Left lobe of liver (tissue), 2 donors: ENCODE results near the gene SETMAR. TPM values are rescaled to one million over a fixed set of nuclear protein-coding genes. Genes with fewer than 3 reads are reported as not detected.
"Not testable (repeated sequence)": the region's sequence is repeated elsewhere in the genome, so short reads cannot be mapped to it uniquely, and the experiment has no call there.

Source experiments
- ATAC-seq: fragments of 200-7000 bp; cut with Tn5 transposase; one replicate; pipeline ENCODE4 v1.9.1; 2020; ENCODE audit warnings: mild to moderate bottlenecking, moderate library complexity
- DNase-seq: peaks from one replicate; pipeline ENCODE4 v3.0.0-alpha.2; 2020; ENCODE audit warnings: low spot score
- total RNA-seq: library from RNA; stranded (reverse); gene quantifications from one replicate; pipeline ENCODE4 v1.2.1, GENCODE V29; 2021
- donor health status: DM: no; HTN: no; CAD: no; lungs with moderate emphysema.
- donor health status: DM: no; HTN: yes; CAD: no.

Gene SETMAR
- total RNA-seq, 1 donor from 2014 or later, result 7.0 TPM

GRCh38 chr3:4313606-4314293 lies 10.6 kb downstream of the SETMAR start:
- no peak for ATAC-seq
- DNase-seq, result no peak

GRCh38 chr3:4314688-4315087 lies 11.5 kb downstream of the SETMAR start:
- DNase-seq (no peak), ATAC-seq (no peak)

GRCh38 chr3:4320096-4320911 lies 17.1 kb downstream of the SETMAR start:
- DNase-seq, result no peak
- ATAC-seq, result no peak

GRCh38 chr3:4321732-4322131 lies 18.6 kb downstream of the SETMAR start:
- DNase-seq (no peak), ATAC-seq (no peak)

- DNase-seq, result no peak
- peak; percentile 80 for ATAC-seq
Observed at GRCh38 chr3:4322635-4323034, 19.5 kb downstream of the SETMAR start.

GRCh38 chr3:4323246-4324027 lies 20.3 kb downstream of the SETMAR start:
- ATAC-seq, result peak; percentile 35

GRCh38 chr3:4326868-4327267 lies 23.7 kb downstream of the SETMAR start:
- DNase-seq (no peak), ATAC-seq (no peak)

More at GRCh38 chr3:4323246-4324027, 20.3 kb downstream of the SETMAR start:
- DNase-seq, result no peak

GRCh38 chr3:4329806-4330205 lies 26.6 kb downstream of the SETMAR start:
- not testable (repeated sequence) for DNase-seq
- peak; percentile 45 for ATAC-seq

GRCh38 chr3:4332111-4332510 lies 28.9 kb downstream of the SETMAR start:
- ATAC-seq (no peak), DNase-seq (no peak)

GRCh38 chr3:4332574-4332973 lies 29.4 kb downstream of the SETMAR start:
- DNase-seq, result no peak
- ATAC-seq, result peak; percentile 19

- DNase-seq (no peak), ATAC-seq (peak; percentile 55)
Observed at GRCh38 chr3:4332991-4333390, 29.8 kb downstream of the SETMAR start.

- DNase-seq, result no peak
- peak; percentile 59 for ATAC-seq
Observed at GRCh38 chr3:4334548-4334947, 31.4 kb downstream of the SETMAR start.

- ATAC-seq (no peak), DNase-seq (no peak)
Observed at GRCh38 chr3:4335840-4336562, 32.8 kb downstream of the SETMAR start.

DNA sequence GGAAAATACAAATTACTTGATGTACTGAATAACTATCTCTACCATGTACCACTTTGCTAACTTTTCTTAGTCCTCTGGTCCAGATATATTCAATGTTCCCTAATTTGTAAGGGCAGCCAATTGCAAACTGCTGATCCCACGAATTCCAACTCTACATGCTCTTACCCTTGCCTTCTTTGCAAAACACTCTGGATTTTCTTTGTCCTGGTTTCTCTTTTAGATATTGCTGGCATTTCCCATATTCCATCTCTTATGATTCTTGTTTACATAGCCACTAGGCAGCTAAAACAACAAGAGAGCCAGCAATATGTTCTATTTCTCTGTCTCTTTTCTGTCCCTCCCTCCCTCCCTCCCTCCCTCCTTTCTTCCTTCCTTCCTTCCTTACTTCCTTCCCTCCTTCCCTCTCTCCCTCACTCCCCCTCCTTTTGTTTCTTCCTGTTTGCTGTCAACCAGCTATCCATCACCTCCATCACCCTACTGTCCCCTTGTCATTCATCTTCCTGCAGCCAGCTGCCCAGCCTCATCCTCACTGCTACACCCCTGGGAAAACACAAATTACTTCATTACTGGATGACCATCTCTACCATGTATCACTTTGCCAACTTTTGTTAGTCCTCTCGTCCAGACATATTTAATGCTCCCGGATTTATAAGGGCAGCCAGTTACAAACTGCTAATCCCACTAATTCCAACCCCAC lies 33.8 kb downstream of the SETMAR start:
- DNase-seq (no peak), ATAC-seq (no peak)

- ATAC-seq (no peak), DNase-seq (no peak)
Observed at GRCh38 chr3:4338751-4339150, 35.6 kb downstream of the SETMAR start.

GRCh38 chr3:4340077-4340410 lies 36.9 kb downstream of the SETMAR start:
- no peak for DNase-seq
- no peak for ATAC-seq

DNA sequence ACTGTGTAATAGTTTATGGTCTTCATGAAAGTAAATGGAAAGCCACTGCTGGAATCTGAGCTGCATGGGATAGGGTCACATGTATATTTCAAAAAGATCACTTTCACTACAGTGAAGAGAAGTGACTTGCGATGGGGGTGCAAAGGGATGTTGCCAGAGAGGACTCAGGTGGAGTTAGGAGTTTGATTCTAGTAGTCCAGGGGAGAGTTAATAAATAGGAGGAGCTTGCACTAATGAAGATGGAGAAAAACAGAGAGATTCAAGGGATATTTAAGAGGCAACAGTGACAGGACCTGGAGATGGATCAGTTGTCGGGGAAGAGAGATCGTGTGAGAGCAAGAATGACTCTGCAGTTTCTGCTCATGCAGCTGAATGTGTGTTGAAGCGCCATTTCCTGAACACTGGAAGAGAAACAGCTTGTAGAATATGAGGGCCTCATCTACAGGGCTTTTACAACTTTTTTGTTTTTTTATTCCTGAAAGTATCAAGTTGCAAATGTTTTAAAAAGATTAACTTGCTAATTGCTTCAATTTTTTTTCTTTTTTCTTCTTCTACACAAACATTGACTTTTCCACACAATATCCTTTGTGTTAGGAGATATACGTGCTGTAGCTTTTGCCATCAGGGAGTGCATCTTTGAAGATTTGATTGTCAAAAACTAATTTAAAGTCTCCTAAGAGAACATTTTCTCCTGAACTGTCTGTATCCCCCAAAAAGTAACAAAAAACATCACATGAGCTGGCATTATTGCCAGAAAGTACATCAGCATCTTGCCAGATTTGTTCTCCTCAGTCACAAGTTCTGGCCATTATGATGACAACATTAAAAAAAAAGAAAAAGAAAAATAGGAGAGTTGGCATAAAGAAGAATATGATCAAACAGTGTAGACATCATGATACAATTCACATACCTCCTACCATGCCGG lies 37.5 kb downstream of the SETMAR start:
- ATAC-seq, result no peak
- DNase-seq, result no peak

DNA sequence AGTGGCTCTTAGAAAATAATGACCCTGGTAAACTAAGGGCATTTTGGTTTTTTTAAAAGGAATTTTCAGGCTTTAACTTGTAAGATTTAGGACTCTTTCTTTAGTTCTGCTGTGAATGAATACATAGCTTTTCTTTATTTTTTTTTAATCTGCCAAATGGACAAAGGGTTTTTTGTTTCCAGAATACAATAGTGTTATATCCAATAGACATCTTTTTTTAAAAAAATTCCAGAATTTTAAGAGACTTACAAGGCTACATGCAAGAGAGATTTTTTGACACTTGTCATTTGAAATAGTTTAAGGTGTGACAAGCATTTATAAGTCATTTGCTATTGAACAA lies 38.1 kb downstream of the SETMAR start:
- ATAC-seq, result no peak
- DNase-seq, result no peak

DNA sequence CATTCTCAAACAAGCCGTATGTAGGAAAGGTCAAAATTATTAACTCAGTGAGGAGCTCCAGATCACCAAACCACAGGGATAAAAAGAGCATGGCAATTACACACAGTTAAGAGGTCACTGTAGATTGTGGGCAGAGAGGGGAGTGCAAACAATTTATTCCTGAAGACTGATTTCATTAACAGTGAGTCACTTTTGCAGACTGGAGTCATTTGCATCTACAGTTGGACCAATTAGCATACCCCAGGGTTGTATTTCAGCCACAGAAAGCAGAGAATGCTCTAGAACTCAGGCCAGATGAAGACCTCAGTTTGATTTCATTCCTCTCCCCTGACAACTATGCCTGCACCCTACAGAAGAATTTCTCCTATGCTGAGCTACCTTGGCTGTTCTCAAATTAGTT lies 40.1 kb downstream of the SETMAR start:
- ATAC-seq, result no peak
- no peak for DNase-seq
